ENCODE data around the gene SETD1B.
A peak's percentile ranks its signal among the peaks of the same experiment; 100 is the strongest.

The SETD1B gene

DNA sequence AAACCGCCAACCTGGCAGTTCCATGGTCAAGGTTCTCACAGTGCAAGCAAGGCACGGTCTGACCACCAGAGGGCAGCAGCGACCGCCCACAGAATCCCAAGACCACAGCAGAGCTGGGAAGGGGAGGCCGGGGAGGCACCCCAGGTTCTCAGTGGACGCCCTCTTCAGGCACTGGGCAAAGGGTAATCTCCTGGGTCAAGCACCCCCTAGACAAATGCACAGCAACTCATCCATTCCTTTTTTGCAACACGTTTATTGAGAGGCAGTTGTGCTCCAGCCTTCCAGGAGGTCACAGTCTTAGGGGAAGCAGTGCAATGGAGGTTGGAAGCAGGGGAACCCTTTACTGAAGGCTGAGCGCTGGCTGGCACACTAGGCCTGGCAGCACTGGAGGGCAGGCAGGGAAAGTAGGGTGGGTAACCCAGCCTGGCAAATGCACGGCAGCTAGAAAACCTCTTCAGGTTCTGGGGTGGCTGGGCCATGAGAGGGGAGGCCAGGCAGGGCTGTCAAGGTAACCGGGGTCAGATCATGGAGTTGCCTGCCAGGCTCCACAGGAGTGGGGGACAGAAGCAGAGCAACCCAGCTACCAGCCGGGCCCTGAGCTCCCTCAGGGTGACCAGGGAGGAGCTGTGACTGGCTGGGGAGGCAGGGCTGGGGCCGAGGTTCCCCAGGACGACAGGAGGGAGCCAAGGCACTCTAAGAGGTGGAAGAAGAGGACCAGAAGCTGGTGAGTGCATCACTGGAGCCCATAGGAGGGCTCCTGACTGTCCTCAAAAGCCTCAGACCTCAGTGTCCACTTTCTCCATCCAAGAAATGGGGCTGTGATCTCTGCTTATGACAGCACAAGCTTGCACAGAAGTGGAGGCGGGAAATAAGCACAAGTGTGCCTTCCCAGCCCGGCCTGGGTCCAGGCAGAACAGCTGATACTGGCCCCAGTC, 8.5 kb upstream of the SETD1B start:
- H3K27me3 Mint-ChIP-seq, result no peaks in the 10 kb centered on the region
- no peaks in the 10 kb centered on the region for H3K9me3 Mint-ChIP-seq
- peak; percentile 15 for ATAC-seq (ENCODE audit: low read depth)
- DNase-seq (ENCODE audit: low spot score in 2 of 2), result peak; percentile 80 to 95
- peaks cover 6% of the 10 kb centered on the region for H3K36me3 Mint-ChIP-seq
- H3K27ac Mint-ChIP-seq, result peak overlapping the region; percentile 87
- H3K4me1 Mint-ChIP-seq, result peaks cover 37% of the 10 kb centered on the region
- H3K4me3 Mint-ChIP-seq, result peak overlapping the region; percentile 88

DNA sequence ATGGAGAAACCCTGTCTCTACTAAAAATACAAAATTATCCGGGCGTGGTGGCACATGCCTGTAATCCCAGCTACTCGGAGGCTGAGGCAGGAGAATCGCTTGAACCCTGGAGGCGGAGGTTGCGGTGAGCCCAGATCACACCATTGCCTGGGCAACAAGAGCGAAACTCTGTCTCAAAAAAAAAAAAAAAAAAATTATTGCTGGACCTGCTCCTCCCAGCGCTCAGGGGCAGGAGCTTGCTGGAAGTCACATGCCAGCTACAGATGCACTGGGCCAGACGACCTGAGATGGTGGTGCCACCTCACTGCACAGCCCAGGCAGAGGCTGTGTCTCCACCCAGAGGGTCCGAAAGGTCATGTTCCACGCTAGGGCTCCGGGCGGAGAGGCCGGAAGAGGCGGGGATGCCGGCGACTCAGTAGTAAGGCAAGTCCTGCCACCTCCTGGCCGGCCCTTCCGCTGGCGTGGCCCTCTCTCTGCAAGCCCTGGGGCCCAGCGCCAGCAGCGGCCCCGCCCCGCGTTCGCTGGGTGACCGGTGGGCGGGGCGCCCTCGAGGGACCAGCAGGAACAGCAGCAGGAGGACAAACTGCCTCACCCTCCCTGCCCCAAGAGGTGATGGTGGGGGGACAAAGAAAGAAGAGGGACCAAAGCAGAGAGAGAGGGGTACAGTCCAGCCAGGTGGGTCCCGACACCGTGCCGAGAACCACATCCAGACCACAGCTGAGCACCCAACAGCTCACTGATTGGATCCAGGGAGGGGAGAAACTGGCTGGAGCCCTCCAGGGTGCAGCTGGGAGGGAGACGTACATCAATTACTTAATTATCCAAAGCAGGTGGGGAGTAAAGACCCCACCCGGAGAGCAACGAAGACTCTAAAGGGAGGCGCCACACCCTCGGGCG, 6.7 kb upstream of the SETD1B start:
- H3K27ac Mint-ChIP-seq, result peak overlapping the region; percentile 28
- no peak for ATAC-seq (ENCODE audit: low read depth)

DNA sequence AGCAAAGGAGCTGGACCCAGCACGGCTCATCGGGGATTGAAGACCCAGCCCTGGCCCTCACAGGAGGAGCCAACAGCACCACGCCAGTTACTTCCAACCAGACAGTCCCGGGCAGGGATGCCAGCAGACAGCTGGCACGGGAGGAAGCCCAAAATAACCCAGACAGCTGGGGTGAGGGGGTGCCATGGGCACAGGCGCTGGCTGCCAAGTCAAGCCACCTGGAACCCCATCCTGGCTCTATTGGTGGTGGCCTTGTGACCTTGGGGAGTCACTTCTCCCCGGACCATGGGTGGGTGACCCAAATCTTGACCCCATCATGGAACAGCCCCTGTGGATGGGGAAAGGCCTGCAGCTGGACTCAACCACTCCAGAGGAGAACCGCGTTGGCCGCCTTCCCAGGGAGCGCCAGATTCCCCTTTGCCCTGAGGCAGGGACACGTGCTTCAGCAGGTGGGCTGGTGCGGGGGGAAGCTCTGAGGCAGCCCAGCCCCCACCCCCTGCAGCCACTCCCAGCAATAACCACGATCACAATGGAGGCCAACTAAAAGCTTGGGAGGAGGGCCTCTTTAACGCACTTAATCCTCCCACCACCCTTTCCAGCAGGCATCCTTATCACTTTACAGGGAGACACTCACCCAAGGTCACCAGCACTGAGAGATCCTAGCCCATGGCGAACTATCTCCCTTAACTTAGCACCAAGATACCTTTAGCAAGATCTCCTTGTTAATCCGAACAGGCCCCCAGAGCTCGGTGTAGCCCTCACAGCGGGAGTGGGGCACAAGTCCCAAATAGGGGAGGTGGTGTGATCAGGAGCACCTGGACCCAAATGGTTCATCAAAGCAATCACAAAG, 5.6 kb upstream of the SETD1B start:
- Mint-ChIP-seq H3K27me3 (no peaks in the 10 kb centered on the region), H3K4me1 (peaks cover 31% of the 10 kb centered on the region), H3K27ac (no peak overlapping the region), H3K4me3 (peak overlapping the region; percentile 33), H3K9me3 (no peaks in the 10 kb centered on the region), H3K36me3 (peaks cover 3% of the 10 kb centered on the region)
- DNase-seq (ENCODE audit: low spot score in 2 of 2) (no peak), ATAC-seq (ENCODE audit: low read depth) (no peak)

More for the DNA sequence above, 6.7 kb upstream of the SETD1B start:
- no peak overlapping the region for H3K4me3 Mint-ChIP-seq
- peaks cover 31% of the 10 kb centered on the region for H3K4me1 Mint-ChIP-seq
- no peaks in the 10 kb centered on the region for H3K9me3 Mint-ChIP-seq
- no peak for DNase-seq (ENCODE audit: low spot score in 2 of 2)
- no peaks in the 10 kb centered on the region for H3K27me3 Mint-ChIP-seq
- H3K36me3 Mint-ChIP-seq, result peaks cover 3% of the 10 kb centered on the region

DNA sequence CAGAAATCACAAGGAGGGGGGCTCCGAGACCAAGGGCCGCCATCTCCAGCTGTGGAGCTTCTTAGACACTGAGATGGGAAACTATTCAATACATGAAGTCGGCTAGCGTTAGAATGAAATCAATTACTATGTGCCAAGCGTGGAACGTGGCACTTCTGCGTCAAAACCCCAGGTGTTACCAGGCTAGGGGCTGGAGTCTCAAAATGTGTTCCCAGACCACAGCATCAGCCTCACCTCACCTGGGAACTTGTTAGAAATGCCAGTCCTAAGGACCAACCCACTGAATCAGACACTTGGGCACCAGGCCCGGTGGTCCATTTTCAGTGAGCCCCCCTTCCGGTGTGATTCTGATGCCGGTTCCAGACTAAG, 5.0 kb upstream of the SETD1B start:
- peaks cover 31% of the 10 kb centered on the region for H3K4me1 Mint-ChIP-seq
- peaks cover 3% of the 10 kb centered on the region for H3K36me3 Mint-ChIP-seq

DNA sequence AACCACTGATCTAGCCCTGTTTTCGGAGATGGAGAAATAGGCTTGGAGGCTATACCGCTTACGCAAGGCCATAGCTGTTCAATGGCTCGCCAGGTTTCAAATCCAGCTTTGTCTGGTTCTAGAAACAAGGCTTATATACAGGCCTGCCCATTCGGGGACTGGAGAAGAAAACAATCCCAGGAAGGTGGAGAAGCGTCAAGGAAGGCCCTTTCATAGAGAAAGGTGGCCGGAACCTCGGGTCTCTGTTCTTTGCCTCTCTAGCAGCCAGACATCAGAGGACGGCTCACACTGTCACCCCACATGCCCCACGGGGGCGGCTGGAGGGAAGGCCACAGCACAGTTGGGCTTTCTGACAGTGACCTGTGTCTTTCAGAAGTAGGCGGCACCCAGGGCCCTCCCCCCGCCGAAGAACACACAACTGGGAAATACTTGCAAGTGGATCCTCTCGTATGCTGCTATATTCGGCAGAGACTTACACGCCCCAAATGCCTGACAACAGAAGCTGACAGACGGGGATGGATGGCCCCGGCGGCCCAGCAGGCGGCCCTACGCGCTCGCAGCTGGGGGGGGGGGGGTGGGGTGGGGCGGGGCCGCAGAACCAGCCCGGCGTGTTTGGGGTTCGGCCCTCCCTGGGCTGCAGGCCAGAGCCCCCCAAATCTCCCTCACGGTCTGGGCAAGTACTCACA, 4.5 kb upstream of the SETD1B start:
- Mint-ChIP-seq H3K36me3 (peaks cover 3% of the 10 kb centered on the region), H3K9me3 (no peaks in the 10 kb centered on the region), H3K4me1 (peaks cover 29% of the 10 kb centered on the region), H3K27ac (peak overlapping the region; percentile 55), H3K27me3 (no peaks in the 10 kb centered on the region), H3K4me3 (peak overlapping the region; percentile 80)
- DNase-seq (ENCODE audit: low spot score in 2 of 2) (peak in 1 of 2 donors; percentile 48), ATAC-seq (ENCODE audit: low read depth) (peak; percentile 19)

More for the DNA sequence above, 5.0 kb upstream of the SETD1B start:
- no peak for DNase-seq (ENCODE audit: low spot score in 2 of 2)
- Mint-ChIP-seq H3K27ac (no peak overlapping the region), H3K4me3 (peak overlapping the region; percentile 80), H3K27me3 (no peaks in the 10 kb centered on the region), H3K9me3 (no peaks in the 10 kb centered on the region)
- no peak for ATAC-seq (ENCODE audit: low read depth)

DNA sequence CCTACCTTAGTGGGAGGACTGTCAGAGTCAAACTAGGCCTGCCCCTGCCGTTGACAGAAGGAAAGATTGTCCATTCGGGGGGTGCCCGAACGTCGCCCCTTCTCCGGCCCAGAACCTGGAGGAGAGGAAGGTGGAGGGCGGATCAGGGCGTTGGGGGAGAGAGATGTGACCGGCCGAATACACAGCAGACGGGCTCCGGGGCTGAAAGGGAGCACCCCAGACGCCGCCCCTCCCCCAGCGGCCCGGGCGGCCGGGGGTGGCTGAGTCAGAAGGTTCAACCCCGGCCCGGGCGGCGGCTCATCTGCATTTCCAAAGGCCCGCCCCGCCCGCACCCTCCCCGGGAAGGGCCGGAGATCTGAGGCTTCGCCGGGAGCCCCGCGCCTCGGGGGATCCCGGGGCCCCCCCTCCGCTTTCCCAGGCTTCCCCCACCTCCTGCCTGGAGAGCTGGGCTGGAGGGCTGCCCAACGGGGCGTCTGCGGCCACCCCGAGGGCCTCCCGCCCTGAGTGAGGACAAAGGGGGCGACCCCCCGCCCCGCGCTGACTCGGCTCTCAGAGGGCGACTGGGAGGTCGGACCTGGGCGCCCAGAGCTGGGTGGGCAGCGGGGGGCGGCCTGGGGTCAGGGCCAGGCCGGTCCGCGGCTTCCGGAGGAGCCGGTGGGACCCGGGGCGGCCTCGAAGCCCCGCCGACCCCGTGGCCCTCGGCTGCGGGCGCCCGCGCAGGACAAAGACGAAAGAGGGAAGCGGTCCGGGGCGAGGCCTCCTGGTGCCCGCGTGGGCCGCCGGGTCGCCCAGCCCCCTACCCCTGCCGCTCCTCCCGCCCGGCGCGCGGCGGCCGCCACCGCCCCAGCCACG, 3.7 kb upstream of the SETD1B start:
- peak; percentile 26 for ATAC-seq (ENCODE audit: low read depth)
- Mint-ChIP-seq H3K27ac (peak overlapping the region; percentile 55), H3K9me3 (no peaks in the 10 kb centered on the region), H3K4me1 (peaks cover 22% of the 10 kb centered on the region), H3K27me3 (no peaks in the 10 kb centered on the region), H3K4me3 (peak overlapping the region; percentile 80), H3K36me3 (peaks cover 2% of the 10 kb centered on the region)
- DNase-seq (ENCODE audit: low spot score in 2 of 2), result peak; percentile 52 to 70

DNA sequence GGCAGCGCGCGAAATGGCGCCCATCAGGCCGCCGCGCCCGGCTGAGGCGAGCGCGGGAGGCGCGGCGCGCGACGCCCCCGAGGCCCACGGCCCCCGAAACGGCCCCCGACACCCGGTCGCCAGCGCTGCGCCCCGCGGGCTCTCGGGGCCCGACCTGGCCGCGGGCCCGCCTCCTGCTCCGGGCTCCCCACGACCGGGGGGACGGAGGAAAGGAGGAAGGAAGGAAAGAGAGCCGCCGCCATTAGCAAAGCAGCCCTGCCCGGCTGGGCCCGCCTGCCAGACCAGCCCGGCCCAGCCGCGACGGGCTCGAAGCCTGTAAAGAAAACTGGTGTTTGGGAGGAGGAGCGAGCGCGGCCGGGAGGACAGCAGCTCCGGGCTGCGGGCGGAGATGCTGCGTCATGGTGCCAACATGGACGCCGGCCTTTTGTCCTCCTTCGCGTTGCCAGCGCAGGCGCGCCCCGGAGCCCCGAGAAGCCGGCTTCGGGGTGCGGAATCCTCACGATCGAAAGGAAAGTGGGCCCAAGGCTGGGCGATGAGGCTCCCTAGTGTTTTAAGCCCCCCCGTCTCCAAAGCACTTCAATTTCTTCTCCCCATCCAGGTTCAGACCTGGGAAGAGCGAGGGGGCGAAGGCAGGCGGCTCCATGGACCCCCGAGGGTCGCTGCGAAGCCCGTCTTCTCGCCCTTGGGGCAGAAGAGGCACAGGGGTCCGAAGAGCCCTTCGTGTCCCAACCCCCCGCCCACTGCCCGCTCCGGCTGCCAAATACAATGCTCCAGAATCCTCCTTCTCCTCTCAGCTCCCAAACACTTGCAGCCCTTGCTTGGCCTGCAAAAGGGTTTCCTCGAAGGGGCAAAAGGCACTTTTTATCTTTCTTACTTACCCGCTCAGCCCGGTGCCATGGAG, 2.9 kb upstream of the SETD1B start:
- Mint-ChIP-seq H3K9me3 (no peaks in the 10 kb centered on the region), H3K4me3 (peak overlapping the region; percentile 88), H3K4me1 (peaks cover 23% of the 10 kb centered on the region), H3K27me3 (no peaks in the 10 kb centered on the region), H3K36me3 (no peaks in the 10 kb centered on the region), H3K27ac (peak overlapping the region; percentile 95)
- DNase-seq (ENCODE audit: low spot score in 2 of 2) (peak in 1 of 2 donors; percentile 52), ATAC-seq (ENCODE audit: low read depth) (peak; percentile 5)

DNA sequence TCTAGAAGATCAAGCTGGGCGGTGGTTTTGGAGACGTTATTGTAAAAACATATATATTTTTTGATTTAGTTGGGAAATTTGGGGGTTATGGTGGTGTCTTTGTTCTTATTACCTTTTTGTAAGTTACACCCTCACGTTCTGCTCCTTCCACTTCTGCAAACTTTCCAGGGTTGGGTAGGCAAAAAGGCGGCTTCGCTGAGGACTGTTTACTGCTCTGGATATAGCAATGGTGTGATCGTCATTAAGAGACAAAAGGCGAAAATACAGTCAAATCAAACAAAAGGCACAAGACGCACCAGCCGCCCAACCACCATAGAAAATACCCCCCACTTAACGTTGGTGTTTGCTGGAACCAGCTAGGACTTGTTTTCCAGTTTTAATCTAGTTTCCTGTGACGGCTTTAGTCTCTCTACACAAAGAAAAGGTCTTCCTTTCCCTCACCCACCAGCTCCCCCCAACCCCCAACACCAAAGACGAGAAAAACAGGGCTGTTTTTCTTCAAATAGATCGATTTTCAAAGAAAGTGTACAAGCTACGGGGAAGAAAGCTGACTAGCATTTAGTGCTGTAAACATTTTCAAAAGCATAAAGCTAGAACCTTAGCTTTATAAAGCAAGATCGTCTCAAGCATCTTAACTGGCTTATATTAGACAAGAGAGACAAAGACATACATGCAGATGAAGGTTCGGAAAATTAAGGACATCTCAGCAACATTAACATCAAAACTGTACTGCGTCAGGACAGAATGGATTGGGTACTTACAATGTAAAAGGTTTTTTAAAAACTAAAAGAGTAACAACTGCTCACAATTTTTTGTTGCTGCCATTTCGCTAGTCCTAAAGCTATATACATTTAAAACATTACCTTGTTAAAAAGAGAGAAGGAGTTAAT, 2.0 kb upstream of the SETD1B start:
- peak overlapping the region; percentile 95 for H3K27ac Mint-ChIP-seq
- no peak for DNase-seq (ENCODE audit: low spot score in 2 of 2)
- H3K4me1 Mint-ChIP-seq, result peaks cover 28% of the 10 kb centered on the region
- peak overlapping the region; percentile 88 for H3K4me3 Mint-ChIP-seq
- no peaks in the 10 kb centered on the region for H3K9me3 Mint-ChIP-seq
- ATAC-seq (ENCODE audit: low read depth), result no peak
- no peaks in the 10 kb centered on the region for H3K27me3 Mint-ChIP-seq
- peaks cover 3% of the 10 kb centered on the region for H3K36me3 Mint-ChIP-seq

DNA sequence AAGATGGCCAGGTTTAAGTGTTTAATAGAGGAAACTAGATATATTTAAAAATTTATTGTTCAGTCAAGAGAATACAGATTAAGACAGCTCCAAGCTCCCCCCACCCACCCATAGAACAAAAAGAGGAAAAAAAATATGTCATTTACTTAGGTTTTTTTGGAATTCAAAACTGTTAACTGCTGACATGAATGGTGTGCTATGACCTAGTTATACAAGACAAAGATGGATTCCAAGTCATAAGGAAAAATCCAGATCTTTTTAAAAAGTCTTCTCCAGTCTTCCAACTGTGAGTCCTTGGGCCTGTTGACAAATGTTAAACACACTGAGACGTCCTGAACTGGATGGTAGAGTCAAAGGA, 1.3 kb upstream of the SETD1B start:
- peak overlapping the region; percentile 88 for H3K4me3 Mint-ChIP-seq
- peak overlapping the region; percentile 95 for H3K27ac Mint-ChIP-seq
- peaks cover 29% of the 10 kb centered on the region for H3K4me1 Mint-ChIP-seq
- H3K36me3 Mint-ChIP-seq, result peaks cover 3% of the 10 kb centered on the region
- H3K9me3 Mint-ChIP-seq, result no peaks in the 10 kb centered on the region
- ATAC-seq (ENCODE audit: low read depth) (no peak), DNase-seq (ENCODE audit: low spot score in 2 of 2) (no peak)
- no peaks in the 10 kb centered on the region for H3K27me3 Mint-ChIP-seq

DNA sequence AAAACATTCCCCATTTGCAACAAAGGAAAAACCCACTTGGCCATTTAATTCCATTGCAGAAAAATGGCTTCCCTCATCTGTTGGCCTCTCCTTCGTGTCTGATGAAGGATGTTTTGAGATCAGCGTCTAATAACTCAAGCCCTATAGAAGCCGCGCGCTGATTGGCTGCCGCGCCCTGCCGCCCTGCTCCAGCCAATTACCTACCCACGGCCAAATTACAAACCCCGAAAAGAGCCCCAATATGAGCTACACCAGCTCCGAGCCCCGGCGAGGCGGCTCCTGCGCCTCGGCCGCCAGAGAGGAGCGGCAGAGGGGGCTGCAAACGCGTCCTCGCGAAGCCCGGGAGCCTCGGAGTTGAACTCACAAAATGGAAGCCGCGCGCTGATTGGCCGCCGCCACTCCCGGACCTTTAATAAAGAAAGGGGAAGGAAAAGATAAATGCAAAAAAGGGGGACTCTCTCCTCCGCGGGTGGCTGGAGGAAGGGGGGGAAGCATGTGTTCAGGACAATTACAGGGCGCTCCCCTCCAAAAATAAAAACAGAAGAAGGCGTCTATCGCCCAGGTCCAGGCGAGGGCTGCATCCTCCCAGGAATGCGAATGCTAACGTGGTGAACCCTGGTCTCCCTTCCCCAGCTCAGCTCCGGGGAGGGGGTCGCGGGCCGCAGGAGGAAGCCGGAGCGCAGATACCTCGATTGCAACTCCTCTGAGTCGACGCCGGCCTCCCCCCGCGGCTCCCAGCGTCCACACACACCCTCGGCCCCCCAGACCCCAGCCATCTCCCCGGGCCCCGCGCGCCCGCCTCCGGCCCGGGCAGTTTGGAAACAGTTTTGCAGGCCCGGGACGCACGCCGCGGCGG, 738 bp upstream of the SETD1B start:
- DNase-seq (ENCODE audit: low spot score in 2 of 2) (peak; percentile 94 to 95), ATAC-seq (ENCODE audit: low read depth) (peak; percentile 50)
- H3K27ac Mint-ChIP-seq, result peak overlapping the region; percentile 95
- peak overlapping the region; percentile 88 for H3K4me3 Mint-ChIP-seq
- H3K9me3 Mint-ChIP-seq, result no peaks in the 10 kb centered on the region
- peaks cover 3% of the 10 kb centered on the region for H3K36me3 Mint-ChIP-seq
- H3K27me3 Mint-ChIP-seq, result no peaks in the 10 kb centered on the region
- H3K4me1 Mint-ChIP-seq, result peaks cover 32% of the 10 kb centered on the region

All from memory B cell (primary cell).